H1 (cell line): ENCODE data around the gene AGAP3. TPM values are rescaled to one million over a fixed set of nuclear protein-coding genes. Genes with fewer than 3 reads are reported as not detected.

Source experiments
- CTCF ChIA-PET: fragments of 300-600 bp; sonication (Branson Sonifier 250); formaldehyde crosslinking; loops from one replicate; lab custom pipeline; 2021; ENCODE audit not compliant: partially characterized antibody; lab: Charles Lee
- POLR2A ChIA-PET: fragments of 300-600 bp; sonication (Branson Sonifier 250); formaldehyde crosslinking; loops from one replicate; lab custom pipeline; 2021; ENCODE audit warnings: inconsistent platforms; ENCODE audit not compliant: partially characterized antibody; lab: Charles Lee
- DNase-seq, 2 experiments: peaks; one replicate each; pipeline versions ENCODE4 v3.0.0 to v3.0.0-alpha.2; 2010 to 2022; ENCODE audit warnings: low spot score in 2 of 2, low read depth in 1 of 2, mixed read lengths in 1 of 2
- FAIRE-seq: peaks from 2 replicates; lab custom pipeline; 2011; peaks lifted over from hg19 to GRCh38; lab: Jason Lieb, UNC
- H2AFZ ChIP-seq: 2 replicates; pipeline ENCODE4 v1.8.1; 2012; ENCODE audit warnings: low read length, inconsistent platforms
- H2AK5ac ChIP-seq: 2 replicates; pipeline ENCODE4 v1.6.1; 2013; ENCODE audit warnings: low read depth, low read length
- H2BK120ac ChIP-seq: replicated peaks from 2 replicates; pipeline ENCODE3; 2013; ENCODE audit warnings: low read depth, low read length, inconsistent platforms
- H2BK12ac ChIP-seq: 2 replicates; pipeline ENCODE4 v1.6.1; 2013; ENCODE audit warnings: low read depth, low read length
- H2BK15ac ChIP-seq: 2 replicates; pipeline ENCODE4 v1.6.1; 2013; ENCODE audit warnings: low read length
- H2BK20ac ChIP-seq: 2 replicates; pipeline ENCODE4 v1.6.1; 2013; ENCODE audit warnings: low read length
- H2BK5ac ChIP-seq: 2 replicates; pipeline ENCODE4 v1.6.1; 2013; ENCODE audit warnings: low read depth, low read length
- H3K14ac ChIP-seq: 2 replicates; pipeline ENCODE4 v1.6.1; 2013; ENCODE audit warnings: inconsistent platforms; ENCODE audit not compliant: insufficient read length
- H3K18ac ChIP-seq: 2 replicates; pipeline ENCODE4 v1.6.1; 2013; ENCODE audit warnings: low read length; ENCODE audit errors: extremely low read depth
- H3K23ac ChIP-seq: 2 replicates; pipeline ENCODE4 v1.6.1; 2013; ENCODE audit warnings: inconsistent platforms; ENCODE audit not compliant: insufficient read length
- H3K23me2 ChIP-seq: 2 replicates; pipeline ENCODE4 v1.6.1; 2013; ENCODE audit warnings: low read depth, low read length
- H3K27ac ChIP-seq: 2 replicates; pipeline ENCODE4 v1.6.1; 2011; ENCODE audit warnings: low read depth, low read length, inconsistent platforms
- H3K27me3 ChIP-seq, 4 experiments: replicated peaks in 1 of 4; 1 replicate in 1 of 4; 2 replicates in 3 of 4; pipeline versions ENCODE4 v1.6.1 to v1.8.1; 2011 to 2013; ENCODE audit warnings: low read length in 3 of 4, mild to moderate bottlenecking in 3 of 4, inconsistent platforms in 2 of 4, mixed read lengths in 2 of 4, moderate library complexity in 1 of 4; ENCODE audit not compliant: control insufficient read depth in 3 of 4, insufficient read depth in 3 of 4; ENCODE audit errors: extremely low read depth in 1 of 4
- H3K36me3 ChIP-seq, 4 experiments: 2 replicates each; pipeline versions ENCODE4 v1.6.1 to v1.8.1; 2011 to 2013; ENCODE audit warnings: mild to moderate bottlenecking in 4 of 4, low read length in 3 of 4, moderate library complexity in 2 of 4, control low read depth in 1 of 4, inconsistent platforms in 1 of 4; ENCODE audit not compliant: insufficient read depth in 4 of 4, control insufficient read depth in 2 of 4
- H3K4ac ChIP-seq: replicated peaks from 2 replicates; pipeline ENCODE3; 2013; ENCODE audit warnings: low read length, low read depth, mixed read lengths, inconsistent platforms; ENCODE audit not compliant: insufficient read length
- H3K4me1 ChIP-seq, 4 experiments: replicated peaks in 1 of 4; 1 replicate in 1 of 4; 2 replicates in 3 of 4; pipeline versions ENCODE4 v1.6.1 to v1.8.1; 2011 to 2013; ENCODE audit warnings: low read length in 3 of 4, inconsistent platforms in 2 of 4, mixed read lengths in 1 of 4; ENCODE audit not compliant: insufficient read depth in 4 of 4, control insufficient read depth in 3 of 4
- H3K4me2 ChIP-seq, 2 experiments: 2 replicates each; pipeline versions ENCODE4 v1.6.1 to v1.8.1; 2011 to 2013; ENCODE audit warnings: low read depth in 2 of 2, low read length in 2 of 2, control low read depth in 1 of 2, inconsistent platforms in 1 of 2, mild to moderate bottlenecking in 1 of 2; ENCODE audit not compliant: insufficient read depth in 1 of 2
- H3K4me3 ChIP-seq, 4 experiments: fragments of 200-600, 300-600 bp in 1 of 4; sonication (generic), shearing (Covaris generic), sonication (Bioruptor Twin) in 1 of 4; 2 replicates each; pipeline versions ENCODE4 v1.5.1 to v1.8.1; 2011 to 2016; ENCODE audit warnings: low read length in 4 of 4, low read depth in 3 of 4, control low read depth in 2 of 4, inconsistent platforms in 2 of 4, mild to moderate bottlenecking in 2 of 4, mixed read lengths in 1 of 4, moderate library complexity in 1 of 4; ENCODE audit not compliant: insufficient read depth in 2 of 4; ENCODE audit errors: extremely low read depth in 1 of 4
- H3K56ac ChIP-seq: replicated peaks from 2 replicates; pipeline ENCODE3; 2013; ENCODE audit warnings: low read depth, mild to moderate bottlenecking, mixed read lengths, low read length, inconsistent platforms; ENCODE audit not compliant: insufficient read length
- H3K79me1 ChIP-seq: 2 replicates; pipeline ENCODE4 v1.6.1; 2013; ENCODE audit warnings: low read depth, low read length, control low read depth
- H3K79me2 ChIP-seq, 2 experiments: 2 replicates each; pipeline versions ENCODE4 v1.6.1 to v1.8.1; 2012 to 2013; ENCODE audit warnings: low read length in 2 of 2, mild to moderate bottlenecking in 2 of 2, inconsistent platforms in 1 of 2; ENCODE audit not compliant: insufficient read depth in 2 of 2, control insufficient read depth in 1 of 2
- H3K9ac ChIP-seq, 4 experiments: replicated peaks in 1 of 4; 1 replicate in 1 of 4; 2 replicates in 3 of 4; pipeline versions ENCODE4 v1.6.1 to v1.8.1; 2011 to 2013; ENCODE audit warnings: low read depth in 3 of 4, low read length in 3 of 4, control low read depth in 2 of 4, mild to moderate bottlenecking in 2 of 4, moderate library complexity in 2 of 4, inconsistent platforms in 1 of 4; ENCODE audit errors: extremely low read depth in 1 of 4
- H3K9me3 ChIP-seq, 2 experiments: 2 replicates each; pipeline versions ENCODE4 v1.6.1 to v1.8.1; 2012 to 2013; ENCODE audit warnings: mild to moderate bottlenecking in 2 of 2, moderate library complexity in 2 of 2, control low read depth in 1 of 2, inconsistent platforms in 1 of 2, low read depth in 1 of 2, low read length in 1 of 2, mixed read lengths in 1 of 2; ENCODE audit not compliant: insufficient read depth in 2 of 2
- H4K20me1 ChIP-seq, 2 experiments: replicated peaks in 1 of 2; 2 replicates each; pipeline versions ENCODE3 to v1.8.1; 2011 to 2013; ENCODE audit warnings: inconsistent platforms in 2 of 2, low read length in 2 of 2, mild to moderate bottlenecking in 1 of 2; ENCODE audit not compliant: insufficient read depth in 2 of 2, control insufficient read depth in 1 of 2
- H4K5ac ChIP-seq: 2 replicates; pipeline ENCODE4 v1.6.1; 2013; ENCODE audit warnings: low read length, low read depth, mixed read lengths, inconsistent platforms; ENCODE audit not compliant: insufficient read length
- H4K8ac ChIP-seq: 2 replicates; pipeline ENCODE4 v1.8.0; 2013; ENCODE audit warnings: mild to moderate bottlenecking, moderate library complexity, low read length, inconsistent platforms; ENCODE audit not compliant: insufficient read depth; ENCODE audit errors: extremely low read depth
- H4K91ac ChIP-seq: replicated peaks from 2 replicates; pipeline ENCODE3; 2013; ENCODE audit warnings: low read length, mixed read lengths, inconsistent platforms; ENCODE audit not compliant: insufficient read length
- ASH2L ChIP-seq: fragments of 200-600, 300-600 bp; sonication (generic); IDR thresholded peaks from one replicate; pipeline ENCODE4 v1.7.1; 2017; ENCODE audit warnings: low read length
- CEBPB ChIP-seq: IDR thresholded peaks from 2 replicates; pipeline ENCODE4 v1.6.1; 2012; ENCODE audit warnings: low read depth, low read length
- EGR1 ChIP-seq: IDR thresholded peaks from 2 replicates; pipeline ENCODE4 v1.6.1; 2011; ENCODE audit warnings: low read depth, low read length, borderline replicate concordance
- EP300 ChIP-seq, 2 experiments: IDR thresholded peaks; 1 replicate in 1 of 2; 2 replicates in 1 of 2; pipeline ENCODE4 v1.6.1; 2011 to 2012; ENCODE audit warnings: low read depth in 2 of 2, low read length in 2 of 2, mild to moderate bottlenecking in 2 of 2, borderline replicate concordance in 1 of 2, inconsistent platforms in 1 of 2, moderate library complexity in 1 of 2
- EZH2 ChIP-seq: fragments of 200-600 bp; sonication (generic); IDR thresholded peaks from 2 replicates; pipeline ENCODE4 v1.7.1; 2012; ENCODE audit warnings: low read depth, mild to moderate bottlenecking, moderate library complexity, low read length, inconsistent platforms; ENCODE audit not compliant: severe bottlenecking
- JUN ChIP-seq: IDR thresholded peaks from 2 replicates; pipeline ENCODE4 v1.6.1; 2011; ENCODE audit warnings: low read depth, mild to moderate bottlenecking, improper control_type of control experiment, low read length
- JUND ChIP-seq: IDR thresholded peaks from 2 replicates; pipeline ENCODE4 v1.6.1; 2011; ENCODE audit warnings: mild to moderate bottlenecking, improper control_type of control experiment, low read length
- KDM4A ChIP-seq: IDR thresholded peaks from one replicate; pipeline ENCODE4 v1.7.1; 2012; ENCODE audit warnings: low read depth, mild to moderate bottlenecking, moderate library complexity, low read length, inconsistent platforms; ENCODE audit not compliant: severe bottlenecking
- KDM5A ChIP-seq: fragments of 200-600 bp; IDR thresholded peaks from 2 replicates; pipeline ENCODE4 v1.7.1; 2012; ENCODE audit warnings: mild to moderate bottlenecking, low read length, inconsistent platforms, mixed read lengths
- POU5F1 ChIP-seq: IDR thresholded peaks from 2 replicates; pipeline ENCODE4 v1.6.1; 2011; ENCODE audit warnings: low read depth, mild to moderate bottlenecking, low read length, moderate library complexity
- RAD21 ChIP-seq, 2 experiments: IDR thresholded peaks in 1 of 2; conservative IDR thresholded peaks in 1 of 2; 2 replicates each; pipeline ENCODE4 v1.6.1; 2011; ENCODE audit warnings: low read depth in 2 of 2, low read length in 2 of 2, improper control_type of control experiment in 1 of 2, inconsistent platforms in 1 of 2, mild to moderate bottlenecking in 1 of 2, moderate library complexity in 1 of 2
- SAP30 ChIP-seq: fragments of 300-600 bp; sonication (generic); IDR thresholded peaks from 2 replicates; pipeline ENCODE4 v1.7.1; 2012; ENCODE audit warnings: low read length, moderate library complexity, mild to moderate bottlenecking, inconsistent platforms; ENCODE audit not compliant: insufficient read depth, insufficient replicate concordance
- SP4 ChIP-seq: IDR thresholded peaks from 2 replicates; pipeline ENCODE4 v1.6.1; 2012; ENCODE audit warnings: low read length, inconsistent platforms
- TBP ChIP-seq: IDR thresholded peaks from 2 replicates; pipeline ENCODE4 v1.6.1; 2011; ENCODE audit warnings: low read depth, low read length, improper control_type of control experiment
- whole genome bisulfite sequencing, 2 experiments: shearing (Covaris generic) in 1 of 2; methylation state at CpG; one replicate each; pipeline versions ENCODE4 v1.1.6 to v1.1.7; 2013 to 2015; ENCODE audit warnings: low lambda C conversion rate in 2 of 2, mixed read lengths in 2 of 2, inconsistent platforms in 1 of 2, low coverage in 1 of 2, missing lambda C conversion rate in 1 of 2; ENCODE audit not compliant: insufficient replicate concordance in 2 of 2, insufficient coverage in 1 of 2, insufficient read length in 1 of 2; ENCODE audit errors: extremely low coverage in 1 of 2, missing lambda C conversion rate in 1 of 2; 5-methylcytosine and 5-hydroxymethylcytosine counted together
- polyA plus RNA-seq, 7 experiments: library from polyadenylated mRNA; depleted of rRNA in 3 of 7; stranded (reverse) in 5 of 7; unstranded in 2 of 7; fragments of >200 nt in 5 of 7; fragments of 200-250 nt in 2 of 7; gene quantifications; 1 replicate in 5 of 7; 2 replicates in 1 of 7; 4 replicates in 1 of 7; pipeline versions ENCODE4 v1.2.1 to v1.2.3, GENCODE V29; 2011 to 2013; ENCODE audit warnings: missing spikeins in 2 of 7, mixed read lengths in 2 of 7
- total RNA-seq: library from RNA; stranded (reverse); fragmentation: NEBNext Ultra II Directional; extraction: Animal tissue kit (Norgen Biotek cat#: 25700); gene quantifications from 2 replicates; pipeline ENCODE4 v1.2.1, GENCODE V29; 2021
- TF ChIP-seq, protein P1 (sequence below): IDR thresholded peaks from 2 replicates; pipeline ENCODE4 v1.6.1; 2012; ENCODE audit warnings: inconsistent platforms

Gene AGAP3
- total and polyA plus RNA-seq, 2 of the 8 experiments (the other 6 are each of a cell fraction or from before 2014, with no cell fraction given), result 66.4 to 120 TPM

DNA sequence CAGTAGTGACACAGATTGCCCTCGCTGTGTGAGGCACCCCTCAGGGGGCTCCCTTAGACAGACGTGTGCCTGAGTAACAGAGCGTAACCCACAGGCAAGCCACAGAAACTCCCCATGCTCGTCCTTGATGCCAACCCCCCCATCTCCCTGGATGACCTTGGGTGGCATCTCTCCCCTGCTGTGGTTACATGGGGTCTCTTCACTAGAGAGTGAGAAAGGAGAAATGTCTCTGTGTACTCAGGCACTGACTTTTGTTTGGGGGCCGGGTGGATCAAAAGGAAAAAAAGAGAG lies 101.9 kb downstream of the AGAP3 start:
- H3K9me3 ChIP-seq, result no peaks in the 10 kb centered on the region
- H3K4me2 ChIP-seq, result no peak overlapping the region
- H3K14ac ChIP-seq, result no peak overlapping the region
- no peak for DNase-seq
- no peak overlapping the region for H3K4ac ChIP-seq
- H2BK12ac ChIP-seq, result no peak overlapping the region
- H3K23me2 ChIP-seq, result no peaks in the 10 kb centered on the region
- no peak overlapping the region for H2BK20ac ChIP-seq
- H3K9ac ChIP-seq, result no peak overlapping the region
- no peak overlapping the region for H3K27ac ChIP-seq
- H4K20me1 ChIP-seq, result no peaks in the 10 kb centered on the region
- no peak overlapping the region for H3K4me3 ChIP-seq
- no peak overlapping the region for H4K5ac ChIP-seq
- POLR2A ChIA-PET, result interaction anchor here (1.1 kb wide), 1 partner anchor 11 kb away, joined by 3 read pairs; no protein-coding TSS in a partner anchor
- H3K27me3 ChIP-seq, result no peaks in the 10 kb centered on the region
- H2AFZ ChIP-seq, result no peak overlapping the region
- no peaks in the 10 kb centered on the region for H3K4me1 ChIP-seq
- H3K56ac ChIP-seq, result no peak overlapping the region
- no peak overlapping the region for H3K18ac ChIP-seq
- no peak overlapping the region for H2AK5ac ChIP-seq
- WGBS, 2 experiments, result 71% methylated on average over 5 of the region's 5 CpGs; no CpG with 5 or more reads in 1 of the 2 experiments
- H3K36me3 ChIP-seq, result no peaks in the 10 kb centered on the region
- H3K79me2 ChIP-seq, result no peaks in the 10 kb centered on the region
- no peaks in the 10 kb centered on the region for H3K79me1 ChIP-seq
- no peak overlapping the region for H2BK120ac ChIP-seq
- CTCF ChIA-PET, result interaction anchor here (0.7 to 1.4 kb wide), 2 partner anchors 9 to 204 kb away, joined by 3 read pairs; no protein-coding TSS in a partner anchor
- no peak overlapping the region for H2BK5ac ChIP-seq
- H3K23ac ChIP-seq, result no peak overlapping the region
- no peak overlapping the region for H2BK15ac ChIP-seq
- peak overlapping the region; percentile 20; the same call in 1 of the 2 replicates for H4K8ac ChIP-seq
- no peak overlapping the region for H4K91ac ChIP-seq
- no peak for FAIRE-seq
- no peak for TF ChIP-seq JUND
- TF ChIP-seq, protein P1, sequence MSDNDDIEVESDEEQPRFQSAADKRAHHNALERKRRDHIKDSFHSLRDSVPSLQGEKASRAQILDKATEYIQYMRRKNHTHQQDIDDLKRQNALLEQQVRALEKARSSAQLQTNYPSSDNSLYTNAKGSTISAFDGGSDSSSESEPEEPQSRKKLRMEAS, result no peak
- no peak for TF ChIP-seq EZH2
- TF ChIP-seq ASH2L, result no peak
- no peak for TF ChIP-seq TBP
- no peak for TF ChIP-seq EGR1
- no peak for TF ChIP-seq KDM4A
- no peak for TF ChIP-seq EP300 (IDR thresholded peaks at IDR 0.05; ENCODE audit: borderline replicate concordance in 1 of 2, low read depth in 2 of 2, low read length in 2 of 2)
- TF ChIP-seq JUN, result no peak
- TF ChIP-seq RAD21 (IDR thresholded peaks at IDR 0.05 in 1 of 2, conservative IDR thresholded peaks at IDR 0.05 in 1 of 2; ENCODE audit: low read depth in 2 of 2, low read length in 2 of 2), result no peak
- TF ChIP-seq KDM5A, result no peak
- TF ChIP-seq SP4, result no peak
- TF ChIP-seq SAP30, result no peak
- TF ChIP-seq POU5F1, result no peak
- TF ChIP-seq CEBPB, result no peak
